ENCODE measurements around the gene PEDS1.
"Not testable (repeated sequence)": the region's sequence is repeated elsewhere in the genome, so short reads cannot be mapped to it uniquely, and the experiment has no call there.

The PEDS1 gene

DNA sequence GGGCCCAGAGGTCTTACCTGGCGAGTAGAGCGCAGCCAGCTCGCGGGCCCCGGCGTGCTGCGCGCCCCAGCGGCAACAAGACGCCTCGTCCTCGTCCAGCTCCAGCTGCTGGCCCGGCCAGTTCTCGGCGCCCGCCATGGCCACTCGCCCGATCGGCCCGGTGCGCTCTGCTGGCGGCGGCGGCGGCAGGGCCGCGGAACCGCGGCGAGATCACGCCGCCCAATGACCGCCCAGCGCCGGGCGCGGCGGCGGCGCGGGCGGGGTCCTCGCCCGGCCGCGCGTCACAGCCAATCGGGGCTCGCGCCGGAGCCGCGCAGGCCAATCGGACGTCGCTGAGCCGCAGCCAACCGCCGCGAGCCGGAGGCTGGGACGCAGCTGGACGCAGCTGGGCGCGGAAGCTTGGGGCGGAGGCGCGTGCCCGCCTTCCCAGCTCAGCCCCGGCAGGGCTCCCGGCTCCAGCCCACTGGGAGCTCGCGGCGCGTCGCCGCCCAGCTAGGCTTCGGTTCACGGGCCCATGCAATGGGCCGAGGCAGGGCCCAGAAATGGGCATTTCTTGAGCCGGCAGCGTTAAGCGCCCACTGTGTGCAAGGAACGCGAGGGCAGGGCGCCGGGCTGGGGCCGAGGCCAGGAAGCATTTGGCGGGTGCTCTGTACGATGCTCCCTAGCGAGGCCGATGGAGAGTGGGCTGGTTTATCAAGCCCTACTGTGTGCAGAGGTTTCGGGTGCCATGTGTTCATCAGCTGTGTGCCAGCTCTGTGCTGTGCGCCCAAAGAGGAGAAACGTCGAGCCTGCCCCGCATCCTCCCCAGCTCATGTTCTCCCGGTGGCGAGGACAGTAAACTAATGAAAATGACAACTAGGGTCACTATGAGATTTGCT lies at the start of gene PEDS1:
TSS of gene PEDS1 (minus strand) at position 224 of the 878 bp plus-strand sequence. CDS start at position 138, 86 bp downstream.
- DNase-seq, result peak; percentile 95

DNA sequence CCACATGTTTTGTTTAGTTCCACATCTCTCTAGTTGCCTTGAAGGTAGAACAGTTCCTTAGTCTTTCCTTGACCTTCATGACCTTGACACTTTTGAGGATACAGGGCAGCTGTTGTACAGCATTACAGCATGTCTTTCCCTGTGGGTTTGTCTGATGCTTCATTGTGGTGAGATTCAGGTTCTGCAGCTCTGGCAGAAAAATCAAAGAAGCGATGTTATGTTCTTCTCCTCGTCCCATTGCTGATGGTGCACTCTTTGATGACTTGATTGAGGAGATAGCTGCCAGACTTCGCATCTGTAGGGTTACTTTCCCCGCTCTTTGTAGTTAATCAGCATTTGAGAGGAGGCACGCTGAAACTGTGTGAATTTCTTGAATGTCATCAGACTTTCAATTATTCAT lies 49.2 kb upstream of the PEDS1 start:
- no peak for DNase-seq

DNA sequence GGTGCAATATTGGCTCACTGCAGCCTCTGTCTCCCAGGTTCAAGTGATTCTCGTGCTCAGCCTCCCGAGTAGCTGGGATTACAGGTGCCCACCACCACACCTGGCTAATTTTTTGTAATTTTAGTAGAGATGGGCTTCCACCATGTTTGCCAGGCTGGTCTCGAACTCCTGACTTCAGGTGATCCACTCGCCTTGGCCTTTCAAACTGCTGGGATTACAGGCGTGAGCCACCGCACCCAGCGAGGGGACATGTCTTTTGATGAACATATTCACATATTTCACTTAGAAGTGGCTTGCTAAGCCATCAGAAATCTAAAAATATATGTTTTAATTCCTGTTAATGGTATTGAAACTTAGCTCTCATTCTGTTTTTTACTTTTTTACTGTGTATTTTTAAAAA lies 48.2 kb upstream of the PEDS1 start:
- DNase-seq, result not testable (repeated sequence)

DNA sequence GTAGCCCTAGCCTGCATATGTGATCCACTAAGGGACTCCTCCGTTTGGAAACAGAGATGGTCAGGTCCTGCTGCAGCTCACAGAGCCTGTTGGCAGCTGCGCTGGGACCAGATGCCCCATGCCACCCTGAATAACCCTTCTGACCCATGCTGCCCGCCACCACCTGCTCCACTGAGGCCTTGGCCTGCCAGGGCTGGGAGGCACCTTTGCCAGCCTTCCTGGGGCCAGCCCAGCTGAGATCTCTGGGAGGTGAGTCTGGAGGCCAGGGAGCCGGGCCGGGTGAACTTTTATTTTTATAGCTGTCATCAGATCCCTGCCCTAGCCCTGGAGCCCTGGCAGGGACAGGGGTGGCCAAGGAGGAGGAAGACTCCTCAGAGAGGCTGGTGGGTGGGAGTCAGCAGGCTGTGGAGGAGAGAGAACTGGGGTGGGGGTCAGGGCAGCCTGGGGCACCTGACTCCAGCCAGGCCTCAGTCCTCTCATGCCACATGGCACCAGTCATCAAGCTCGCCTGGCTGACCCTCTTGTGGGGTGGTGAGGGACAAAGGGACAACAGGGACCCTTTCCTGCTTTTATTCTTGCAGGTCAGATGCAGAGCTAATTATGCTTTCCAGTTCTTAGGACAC lies 47.1 kb upstream of the PEDS1 start:
- DNase-seq, result no peak

DNA sequence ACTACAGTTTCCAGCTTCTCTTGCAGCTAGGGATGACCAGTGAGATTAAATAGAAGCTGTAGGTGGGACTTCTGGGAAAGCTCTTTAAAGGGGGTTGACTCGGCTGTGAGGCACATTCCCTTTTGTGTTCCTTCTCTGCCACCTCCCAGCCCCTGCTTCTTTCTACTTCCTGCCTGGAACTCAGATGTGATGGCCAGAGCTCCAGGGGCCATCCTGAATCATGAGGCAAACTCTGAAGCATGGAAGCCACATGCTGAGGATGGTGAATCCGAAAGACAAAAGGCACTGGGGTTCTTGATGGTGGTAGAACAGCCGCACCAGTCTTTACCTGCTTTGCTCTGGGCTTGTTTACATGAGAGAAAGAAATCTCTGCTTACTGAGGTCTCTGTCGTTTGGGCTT lies 46.2 kb upstream of the PEDS1 start:
- no peak for DNase-seq

DNA sequence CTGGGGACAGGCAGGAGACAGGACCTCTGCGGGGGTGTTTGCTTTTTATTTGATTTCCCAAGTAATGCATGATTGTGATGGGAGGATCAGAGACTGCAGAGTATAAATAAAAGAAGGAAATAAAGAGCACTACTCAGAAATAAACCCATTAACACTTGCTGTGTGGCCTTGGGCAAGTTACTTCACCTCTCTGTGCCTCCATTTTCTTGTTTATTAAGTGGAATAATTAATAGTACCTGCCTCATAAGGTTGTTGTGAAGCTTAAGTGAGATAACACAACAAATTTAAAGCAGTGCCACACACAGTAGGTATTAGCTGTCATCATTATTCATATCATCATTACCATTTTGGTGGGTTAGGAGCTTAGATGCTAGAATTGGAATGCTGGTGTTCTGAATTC lies 45.2 kb upstream of the PEDS1 start:
- DNase-seq, result no peak

DNA sequence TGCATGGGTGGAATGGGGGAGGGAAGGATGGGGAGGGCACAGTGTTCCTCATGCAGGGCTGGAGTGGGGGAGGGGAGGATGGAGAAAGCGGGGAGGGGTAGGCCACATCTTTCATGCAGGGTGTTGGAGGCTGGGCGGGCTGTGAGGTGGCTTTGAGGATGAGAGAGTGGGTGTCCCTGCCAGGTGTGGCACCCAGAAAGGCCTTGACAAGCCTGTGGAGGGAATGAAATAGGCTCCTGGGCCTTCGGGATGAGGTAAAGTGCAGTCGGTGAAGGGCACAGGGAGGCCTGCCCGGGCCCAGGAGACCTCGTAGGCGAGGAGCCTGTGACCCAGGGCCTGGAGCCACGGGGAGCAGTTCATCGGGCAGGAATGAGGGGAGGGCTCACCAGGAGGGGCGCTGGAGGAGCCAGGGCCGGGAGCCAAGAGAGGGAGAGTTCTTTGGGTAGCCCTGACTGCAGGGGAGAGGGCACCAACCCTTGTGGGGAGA lies 44.7 kb upstream of the PEDS1 start:
- DNase-seq, result no peak

DNA sequence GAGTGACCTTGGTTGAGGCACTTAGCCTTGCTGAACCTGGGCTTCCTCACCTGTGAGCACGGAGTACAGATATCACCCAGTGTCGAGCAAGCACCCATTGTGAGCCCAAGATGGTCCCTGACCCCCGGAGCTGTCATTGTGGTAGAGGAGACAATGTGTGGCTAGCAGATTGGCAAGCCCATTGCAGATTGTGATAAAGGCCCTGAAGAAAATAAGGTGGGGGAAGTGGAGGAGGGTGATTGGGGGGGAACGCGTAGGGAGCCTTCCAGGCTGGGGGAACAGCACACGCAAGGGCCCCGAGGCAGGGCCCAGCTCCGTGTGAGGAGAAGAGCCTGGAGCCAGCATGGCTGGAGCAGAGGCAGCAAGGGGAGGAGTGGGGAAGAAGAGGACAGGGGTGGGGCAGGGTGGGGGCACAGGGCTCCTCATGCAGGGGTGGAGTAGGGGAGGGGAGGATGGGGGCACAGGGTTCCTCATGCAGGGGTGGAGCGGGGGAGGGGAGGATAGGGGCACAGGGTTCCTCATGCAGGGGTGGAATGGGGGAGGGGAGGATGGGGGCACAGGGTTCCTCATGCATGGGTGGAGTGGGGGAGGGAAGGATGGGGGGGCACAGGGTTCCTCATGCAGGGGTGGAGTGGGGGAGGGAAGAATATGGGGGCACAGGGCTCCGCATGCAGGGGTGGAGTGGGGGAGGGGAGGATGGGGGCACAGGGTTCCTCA lies 44.1 kb upstream of the PEDS1 start:
- DNase-seq, result no peak

DNA sequence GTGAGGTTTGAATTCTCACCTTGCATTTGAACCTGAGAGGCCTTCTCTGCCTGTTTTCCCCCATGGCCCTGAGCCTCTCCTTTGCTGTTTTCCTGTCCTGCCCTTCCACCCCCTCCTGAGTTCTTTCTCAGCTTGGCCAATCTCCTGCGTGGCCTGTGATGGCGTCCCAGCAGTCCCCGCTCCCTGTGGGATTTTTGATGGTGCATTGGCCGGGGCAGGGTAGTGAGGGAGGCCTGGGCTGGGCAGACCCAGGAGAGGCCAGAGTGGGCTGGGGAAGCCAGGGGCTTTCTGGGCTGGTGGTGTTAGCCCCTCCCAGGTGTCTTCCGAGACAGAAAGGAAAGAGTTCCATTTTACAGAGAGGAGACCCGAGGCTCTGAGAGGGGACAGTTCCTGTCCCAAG lies 43.4 kb upstream of the PEDS1 start:
- no peak for DNase-seq

DNA sequence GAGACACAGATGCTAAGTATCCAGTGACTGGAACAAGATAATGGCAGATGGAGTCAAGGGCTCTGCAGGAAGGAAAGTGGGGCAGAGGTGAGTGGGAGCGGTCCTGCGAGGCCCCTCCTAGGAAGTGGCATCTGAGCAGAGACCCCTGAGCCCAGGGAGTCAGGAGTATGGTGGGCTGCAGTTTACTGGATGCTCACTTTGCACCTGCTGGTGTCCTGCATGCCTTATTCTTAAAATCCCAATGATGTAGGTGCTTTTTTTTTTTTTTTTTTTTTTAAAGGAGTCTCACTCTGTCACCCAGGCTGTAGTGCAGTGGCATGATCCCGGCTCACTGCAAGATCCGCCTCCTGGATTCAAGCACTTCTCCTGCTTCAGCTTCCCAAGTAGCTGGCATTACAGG lies 42.7 kb upstream of the PEDS1 start:
- no peak for DNase-seq

DNA sequence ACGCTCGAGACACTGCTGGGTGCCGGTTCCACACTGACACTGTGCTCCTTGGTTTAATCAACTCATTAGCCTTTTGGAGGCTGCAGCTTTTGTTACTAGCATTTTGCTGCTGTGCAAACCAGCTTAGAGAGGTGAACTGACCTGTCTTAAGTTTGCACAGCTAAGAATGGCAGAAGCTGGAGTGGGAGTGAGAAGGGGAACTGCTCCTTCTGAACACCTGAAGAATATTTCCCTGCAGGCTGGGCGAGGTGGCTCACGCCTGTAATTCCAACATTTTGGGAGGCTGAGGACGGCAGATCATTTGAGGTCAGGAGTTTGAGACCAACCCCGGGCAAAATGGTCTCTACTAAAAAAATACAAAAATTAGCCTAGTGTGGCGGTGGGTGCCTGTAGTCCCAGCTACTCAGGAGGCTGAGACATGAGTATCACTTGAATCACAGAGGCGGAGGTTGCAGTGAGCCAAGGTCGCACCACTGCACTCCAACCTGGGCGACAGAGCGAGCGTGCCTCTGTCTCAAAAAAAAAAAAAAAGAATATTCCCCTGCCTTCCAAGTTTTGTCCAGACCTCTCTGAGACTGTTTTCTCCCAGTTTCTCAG lies 42.1 kb upstream of the PEDS1 start:
- DNase-seq, result no peak

DNA sequence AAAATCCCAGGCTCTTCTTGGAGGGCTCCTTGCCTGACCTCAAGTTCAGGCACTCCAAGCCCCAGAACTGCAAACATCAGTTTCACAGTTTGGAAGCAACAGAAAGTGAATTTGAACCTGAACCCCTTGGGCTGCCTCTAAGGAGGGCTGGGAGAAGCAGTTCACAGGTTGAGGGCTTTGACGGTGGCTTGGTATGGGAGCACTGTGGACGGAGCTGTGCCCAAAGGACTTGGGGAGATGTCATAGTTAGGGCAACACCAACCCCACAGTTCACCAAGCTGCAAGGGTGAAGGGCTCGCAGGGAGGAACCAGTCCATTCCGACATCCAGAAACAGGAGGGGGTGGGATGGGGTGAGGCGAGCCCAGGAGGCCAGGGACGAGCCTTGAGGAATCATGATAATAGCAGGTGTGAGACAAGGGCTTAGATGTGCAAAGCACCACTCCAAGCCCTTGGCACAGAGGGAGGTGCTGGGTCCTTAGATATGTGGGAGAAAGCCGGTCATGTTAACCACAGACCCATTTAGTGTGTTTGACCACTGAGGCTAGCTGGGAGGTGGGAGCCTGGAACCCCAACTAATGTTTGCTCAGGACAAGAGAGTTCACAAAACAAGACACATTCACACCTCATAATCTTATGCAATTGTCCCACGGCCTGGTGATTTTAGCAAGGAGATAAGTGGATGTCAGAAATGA lies 41.5 kb upstream of the PEDS1 start:
- DNase-seq, result peak; percentile 39

DNA sequence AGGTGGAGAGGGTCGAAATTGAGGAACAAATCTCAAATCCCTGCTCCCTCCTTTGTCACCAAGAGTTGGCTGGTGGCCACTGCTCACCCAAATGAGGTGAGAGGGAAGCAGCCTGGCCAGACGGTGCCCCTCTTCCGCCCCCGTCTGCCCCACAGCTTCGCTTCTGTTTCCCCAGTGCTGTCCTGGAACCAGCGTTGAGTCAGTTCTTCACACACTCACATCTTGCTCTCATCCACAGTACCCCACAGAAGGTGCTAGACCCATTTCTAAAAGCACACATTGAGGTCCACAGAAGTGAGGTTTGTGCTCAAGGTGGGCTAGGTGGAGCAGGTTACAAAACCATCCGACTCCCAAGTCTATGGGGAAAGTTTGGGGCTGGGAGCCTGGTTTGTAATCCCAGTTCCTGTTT lies 40.9 kb upstream of the PEDS1 start:
- DNase-seq, result peak; percentile 59

DNA sequence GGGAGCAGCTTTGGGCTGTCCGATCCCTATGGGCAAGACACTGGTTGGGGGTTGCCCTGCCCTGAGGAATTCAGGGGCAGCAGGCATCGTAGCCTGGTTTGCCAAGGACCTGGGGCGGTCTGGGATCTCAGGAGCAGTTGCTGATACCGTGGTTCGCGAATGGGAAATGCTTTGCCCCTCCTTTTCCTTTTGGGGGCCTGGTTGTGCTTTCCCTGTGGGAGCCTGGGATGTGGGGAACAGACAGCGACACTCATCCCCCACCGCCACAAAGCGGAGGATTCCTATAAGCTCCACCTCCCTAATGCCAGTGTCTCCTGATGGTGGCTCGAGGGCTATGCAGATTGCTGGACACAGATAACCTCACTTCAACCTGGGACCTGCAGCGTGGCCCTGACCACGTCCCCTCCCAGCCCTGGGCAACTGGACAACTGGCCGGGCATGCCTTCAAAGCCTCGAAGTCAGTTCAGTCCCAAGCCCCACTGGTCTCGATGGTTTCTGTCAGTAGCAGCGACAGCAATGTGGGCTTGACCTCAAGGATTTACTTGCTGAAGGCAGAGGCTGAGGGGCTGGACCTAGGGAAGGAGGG lies 40.4 kb upstream of the PEDS1 start:
- DNase-seq, result peak; percentile 36

DNA sequence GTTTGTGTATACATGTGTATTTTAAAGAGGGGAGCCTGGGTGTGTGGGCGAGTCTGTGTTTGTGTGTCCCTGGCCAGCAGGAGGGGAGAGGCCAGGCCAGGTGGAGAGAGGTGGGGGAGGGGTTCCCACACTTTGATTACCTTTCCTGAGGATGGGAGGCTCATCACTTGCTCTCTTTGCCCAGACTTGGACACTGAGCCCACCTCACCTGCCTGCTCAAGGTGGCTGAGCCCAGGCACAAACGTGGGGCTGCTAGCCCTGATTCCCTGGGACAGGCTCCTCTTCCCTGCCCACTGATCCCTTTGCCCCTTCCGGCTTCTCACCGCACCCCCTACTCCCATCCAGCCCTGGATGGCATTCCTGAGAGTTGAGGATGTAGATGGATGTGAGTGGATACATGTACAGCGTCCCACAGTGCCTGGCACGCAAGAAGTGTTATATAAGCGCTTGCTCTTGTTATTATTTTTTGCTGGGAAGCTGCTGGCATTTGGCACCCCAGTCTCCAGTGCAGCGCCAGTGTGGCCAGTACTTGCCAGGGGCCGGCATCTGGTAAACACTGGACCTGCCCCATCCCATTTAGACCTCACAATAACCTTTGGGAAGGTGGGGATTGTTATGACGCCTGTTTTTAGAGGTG lies 39.8 kb upstream of the PEDS1 start:
- no peak for DNase-seq

DNA sequence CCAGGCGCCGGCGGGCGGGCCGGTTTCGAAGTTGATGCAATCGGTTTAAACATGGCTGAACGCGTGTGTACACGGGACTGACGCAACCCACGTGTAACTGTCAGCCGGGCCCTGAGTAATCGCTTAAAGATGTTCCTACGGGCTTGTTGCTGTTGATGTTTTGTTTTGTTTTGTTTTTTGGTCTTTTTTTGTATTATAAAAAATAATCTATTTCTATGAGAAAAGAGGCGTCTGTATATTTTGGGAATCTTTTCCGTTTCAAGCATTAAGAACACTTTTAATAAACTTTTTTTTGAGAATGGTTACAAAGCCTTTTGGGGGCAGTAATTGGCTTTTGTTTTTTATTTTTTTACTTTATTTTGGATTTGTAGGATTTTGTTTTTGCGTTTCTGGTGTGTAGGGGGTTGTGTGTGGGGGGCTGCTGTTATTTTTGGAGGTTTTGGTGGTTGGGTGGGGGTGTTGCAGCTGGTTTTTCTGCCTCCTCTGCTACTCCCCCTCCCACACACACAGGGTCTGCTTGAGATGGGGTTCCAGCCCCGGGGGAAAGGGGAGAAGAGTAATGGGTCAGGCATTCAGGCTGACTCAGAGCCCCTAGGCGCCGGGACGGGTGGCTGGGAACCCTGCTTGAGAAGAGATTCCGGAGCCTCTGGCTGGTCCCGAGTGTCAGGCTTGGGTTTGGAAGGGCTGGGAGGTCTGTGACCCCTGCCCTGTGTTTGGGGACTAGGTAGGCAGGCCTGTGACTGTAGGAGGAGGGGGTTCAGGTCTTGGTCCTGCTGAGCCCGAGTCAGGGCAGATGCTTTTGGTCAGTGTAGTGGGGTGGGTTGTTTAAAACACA lies 39.1 kb upstream of the PEDS1 start:
- peak; percentile 95 for DNase-seq

DNA sequence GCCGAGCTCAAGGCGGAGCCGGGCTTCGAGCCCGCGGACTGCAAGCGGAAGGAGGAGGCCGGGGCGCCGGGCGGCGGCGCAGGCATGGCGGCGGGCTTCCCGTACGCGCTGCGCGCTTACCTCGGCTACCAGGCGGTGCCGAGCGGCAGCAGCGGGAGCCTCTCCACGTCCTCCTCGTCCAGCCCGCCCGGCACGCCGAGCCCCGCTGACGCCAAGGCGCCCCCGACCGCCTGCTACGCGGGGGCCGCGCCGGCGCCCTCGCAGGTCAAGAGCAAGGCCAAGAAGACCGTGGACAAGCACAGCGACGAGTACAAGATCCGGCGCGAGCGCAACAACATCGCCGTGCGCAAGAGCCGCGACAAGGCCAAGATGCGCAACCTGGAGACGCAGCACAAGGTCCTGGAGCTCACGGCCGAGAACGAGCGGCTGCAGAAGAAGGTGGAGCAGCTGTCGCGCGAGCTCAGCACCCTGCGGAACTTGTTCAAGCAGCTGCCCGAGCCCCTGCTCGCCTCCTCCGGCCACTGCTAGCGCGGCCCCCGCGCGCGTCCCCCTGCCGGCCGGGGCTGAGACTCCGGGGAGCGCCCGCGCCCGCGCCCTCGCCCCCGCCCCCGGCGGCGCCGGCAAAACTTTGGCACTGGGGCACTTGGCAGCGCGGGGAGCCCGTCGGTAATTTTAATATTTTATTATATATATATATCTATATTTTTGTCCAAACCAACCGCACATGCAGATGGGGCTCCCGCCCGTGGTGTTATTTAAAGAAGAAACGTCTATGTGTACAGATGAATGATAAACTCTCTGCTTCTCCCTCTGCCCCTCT lies 38.2 kb upstream of the PEDS1 start:
- DNase-seq, result peak; percentile 56

DNA sequence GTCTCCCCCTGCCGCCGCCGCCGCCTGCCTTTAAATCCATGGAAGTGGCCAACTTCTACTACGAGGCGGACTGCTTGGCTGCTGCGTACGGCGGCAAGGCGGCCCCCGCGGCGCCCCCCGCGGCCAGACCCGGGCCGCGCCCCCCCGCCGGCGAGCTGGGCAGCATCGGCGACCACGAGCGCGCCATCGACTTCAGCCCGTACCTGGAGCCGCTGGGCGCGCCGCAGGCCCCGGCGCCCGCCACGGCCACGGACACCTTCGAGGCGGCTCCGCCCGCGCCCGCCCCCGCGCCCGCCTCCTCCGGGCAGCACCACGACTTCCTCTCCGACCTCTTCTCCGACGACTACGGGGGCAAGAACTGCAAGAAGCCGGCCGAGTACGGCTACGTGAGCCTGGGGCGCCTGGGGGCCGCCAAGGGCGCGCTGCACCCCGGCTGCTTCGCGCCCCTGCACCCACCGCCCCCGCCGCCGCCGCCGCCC lies 37.6 kb upstream of the PEDS1 start:
- DNase-seq, result peak; percentile 72

DNA sequence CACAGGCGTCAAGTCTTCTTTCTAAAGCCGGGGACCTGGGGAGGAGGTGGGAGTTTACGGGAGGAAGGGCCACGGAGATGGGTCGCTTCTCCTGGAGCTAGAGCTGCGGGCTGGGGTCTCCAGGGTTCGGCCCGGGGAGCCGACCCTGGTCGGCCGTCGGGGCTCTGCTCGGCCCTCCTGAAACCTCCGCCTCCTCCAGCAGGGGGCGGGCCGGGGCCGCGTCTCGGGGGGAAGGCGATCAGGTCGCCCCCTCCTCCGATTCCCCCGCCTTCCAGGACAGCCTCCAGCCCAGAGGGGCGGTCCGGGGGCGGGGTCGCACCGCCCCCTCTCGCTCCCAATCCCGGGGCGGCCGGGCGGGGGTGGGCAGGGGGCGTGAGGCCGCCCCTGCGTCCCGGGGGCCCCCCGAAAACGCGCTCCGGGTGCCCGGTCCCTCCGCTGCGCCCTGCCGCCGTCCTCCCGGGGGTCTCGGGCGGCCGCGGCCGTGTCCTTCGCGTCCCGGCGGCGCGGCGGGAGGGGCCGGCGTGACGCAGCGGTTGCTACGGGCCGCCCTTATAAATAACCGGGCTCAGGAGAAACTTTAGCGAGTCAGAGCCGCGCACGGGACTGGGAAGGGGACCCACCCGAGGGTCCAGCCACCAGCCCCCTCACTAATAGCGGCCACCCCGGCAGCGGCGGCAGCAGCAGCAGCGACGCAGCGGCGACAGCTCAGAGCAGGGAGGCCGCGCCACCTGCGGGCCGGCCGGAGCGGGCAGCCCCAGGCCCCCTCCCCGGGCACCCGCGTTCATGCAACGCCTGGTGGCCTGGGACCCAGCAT lies 36.9 kb upstream of the PEDS1 start, which contains the start of gene CEBPB:
TSS of gene CEBPB (plus strand) at position 580 of the 814 bp plus-strand sequence. CDS start at position 784, 204 bp downstream.
- DNase-seq, result peak; percentile 96
